GM23248 (cell line): Measurements from ENCODE around the gene KIAA1671. TPM values are rescaled to one million over a fixed set of nuclear protein-coding genes. Genes with fewer than 3 reads are reported as not detected.

Experiments
- DNase-seq: peaks from one replicate; pipeline ENCODE4 v3.0.0-alpha.2; 2015
- H2AFZ ChIP-seq: fragments of 200-600 bp; sonication (generic); 2 replicates; pipeline ENCODE4 v1.6.1; 2016; ENCODE audit warnings: antibody characterized with exemption
- H3F3A ChIP-seq: fragments of 200-600 bp; sonication (generic); 2 replicates; pipeline ENCODE4 v1.6.1; 2016; ENCODE audit warnings: mild to moderate bottlenecking, antibody characterized with exemption, mixed run types; ENCODE audit not compliant: insufficient read depth
- H3K27ac ChIP-seq: fragments of 200-600 bp; sonication (generic); 2 replicates; pipeline ENCODE4 v1.5.1; 2016; ENCODE audit warnings: mild to moderate bottlenecking
- H3K27me3 ChIP-seq: fragments of 200-600 bp; sonication (generic); replicated peaks from 2 replicates; pipeline ENCODE4 v1.6.1; 2016; ENCODE audit warnings: mild to moderate bottlenecking; ENCODE audit not compliant: insufficient read depth
- H3K36me3 ChIP-seq: fragments of 200-600 bp; sonication (generic); 2 replicates; pipeline ENCODE4 v1.6.1; 2016; ENCODE audit warnings: low read depth, mild to moderate bottlenecking
- H3K4me1 ChIP-seq: fragments of 200-600 bp; sonication (generic); 2 replicates; pipeline ENCODE4 v1.6.1; 2016; ENCODE audit warnings: mild to moderate bottlenecking; ENCODE audit not compliant: insufficient read depth
- H3K4me2 ChIP-seq: fragments of 200-600 bp; sonication (generic); one replicate; pipeline ENCODE4 v1.6.1; 2016; ENCODE audit warnings: mild to moderate bottlenecking; ENCODE audit not compliant: unreplicated experiment
- H3K4me3 ChIP-seq: fragments of 200-600 bp; sonication (generic); 2 replicates; pipeline ENCODE4 v1.5.1; 2016; ENCODE audit warnings: mild to moderate bottlenecking
- H3K79me2 ChIP-seq: fragments of 200-600 bp; sonication (generic); 2 replicates; pipeline ENCODE4 v1.6.1; 2016; ENCODE audit warnings: mild to moderate bottlenecking; ENCODE audit not compliant: insufficient read depth
- H3K9ac ChIP-seq: fragments of 200-600 bp; sonication (generic); 2 replicates; pipeline ENCODE4 v1.6.1; 2016; ENCODE audit warnings: mild to moderate bottlenecking
- H3K9me2 ChIP-seq: fragments of 200-600 bp; sonication (generic); 2 replicates; pipeline ENCODE4 v1.6.1; 2016; ENCODE audit warnings: mixed run types, mild to moderate bottlenecking, moderate library complexity; ENCODE audit not compliant: insufficient read depth
- H3K9me3 ChIP-seq: fragments of 200-600 bp; sonication (generic); one replicate; pipeline ENCODE4 v1.6.1; 2017; ENCODE audit warnings: low read depth
- H4K20me1 ChIP-seq: fragments of 200-600 bp; sonication (generic); 2 replicates; pipeline ENCODE4 v1.6.0; 2016; ENCODE audit not compliant: insufficient read depth
- EZH2 ChIP-seq: fragments of 200-600 bp; sonication (generic); IDR thresholded peaks from 2 replicates; pipeline ENCODE4 v1.6.1; 2018; ENCODE audit warnings: antibody characterized with exemption, mild to moderate bottlenecking; ENCODE audit not compliant: insufficient read depth, poor library complexity, severe bottlenecking
- EZH2phosphoT487 ChIP-seq: fragments of 200-600 bp; sonication (generic); IDR thresholded peaks from 2 replicates; pipeline ENCODE4 v1.6.1; 2018; ENCODE audit warnings: antibody characterized with exemption, moderate library complexity, mild to moderate bottlenecking, low read depth; ENCODE audit not compliant: insufficient read depth
- WGBS, 2 experiments: methylation state at CpG; one replicate each; pipeline ENCODE4 v1.1.6; 2015 to 2017; ENCODE audit warnings: low lambda C conversion rate in 2 of 2, low coverage in 1 of 2; ENCODE audit errors: missing lambda C conversion rate in 2 of 2; 5-methylcytosine and 5-hydroxymethylcytosine counted together
- in situ Hi-C: fragments of 300-500 bp; cut with MboI; formaldehyde crosslinking; loops from 2 replicates; pipeline ENCODE4 v1.15.0; 2020
- polyA plus RNA-seq: library from polyadenylated mRNA; unstranded; fragments of >200 nt; fragmentation: Nextera tagmentation; extraction: Ambion mirVana; gene quantifications from 2 replicates; pipeline ENCODE4 v1.2.1, GENCODE V29; 2016
- total RNA-seq: library from RNA; depleted of rRNA; stranded (reverse); fragments of >200 nt; shearing (Covaris generic); gene quantifications from 2 replicates; pipeline ENCODE4 v1.2.3, GENCODE V29; 2014

The KIAA1671 gene
- total and polyA plus RNA-seq, 2 experiments from 2014 or later, result 0.25 to 0.76 TPM

DNA sequence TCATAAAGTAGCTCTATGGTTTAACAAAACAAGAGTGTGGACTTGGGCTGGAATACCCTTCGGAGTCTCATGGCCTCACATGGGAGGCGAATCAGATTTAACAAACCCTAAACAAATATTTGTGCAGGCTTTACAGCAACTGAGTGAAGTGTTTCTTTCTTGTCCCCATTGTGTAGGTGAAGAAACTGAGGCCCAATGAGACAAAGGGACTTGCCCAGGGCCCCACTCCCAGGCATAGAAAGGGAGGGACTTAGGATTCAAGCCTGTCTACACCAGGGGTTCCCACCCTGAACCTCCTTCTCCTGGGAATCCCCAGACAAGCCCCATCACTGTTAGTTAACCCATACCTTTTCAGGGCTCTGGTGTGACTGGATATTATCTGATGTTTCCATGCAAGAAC, 192.0 kb downstream of the KIAA1671 start:
- H3K27me3 ChIP-seq, result no peaks in the 10 kb centered on the region
- no peaks in the 10 kb centered on the region for H3K79me2 ChIP-seq
- H3K36me3 ChIP-seq, result no peaks in the 10 kb centered on the region
- H3K9me3 ChIP-seq, result no peaks in the 10 kb centered on the region
- H2AFZ ChIP-seq, result no peak overlapping the region
- H3K4me1 ChIP-seq, result no peaks in the 10 kb centered on the region
- TF ChIP-seq EZH2phosphoT487, result no peak
- TF ChIP-seq EZH2, result no peak
- no peak overlapping the region for H3K9ac ChIP-seq
- no peak overlapping the region for H3K4me2 ChIP-seq
- no peak overlapping the region for H3K27ac ChIP-seq
- no peak overlapping the region for H3K4me3 ChIP-seq
- WGBS, 2 experiments, result 61 to 62% methylated on average over 2 of the region's 2 CpGs
- H3F3A ChIP-seq, result no peaks in the 10 kb centered on the region
- H4K20me1 ChIP-seq, result no peaks in the 10 kb centered on the region
- no peaks in the 10 kb centered on the region for H3K9me2 ChIP-seq
- DNase-seq, result no peak
- in situ Hi-C loops, result no loop called here

GRCh38 chr22:25146307-25146706, 193.8 kb downstream of the KIAA1671 start:
- no peak for DNase-seq
- Histone ChIP-seq H3K36me3 (no peaks in the 10 kb centered on the region), H3K4me3 (no peak overlapping the region), H3K27me3 (no peaks in the 10 kb centered on the region), H3K4me2 (no peak overlapping the region), H3K4me1 (no peaks in the 10 kb centered on the region), H3K9ac (no peak overlapping the region), H3K79me2 (no peaks in the 10 kb centered on the region), H3K9me2 (no peaks in the 10 kb centered on the region), H4K20me1 (no peaks in the 10 kb centered on the region), H3F3A (no peaks in the 10 kb centered on the region), H3K9me3 (no peaks in the 10 kb centered on the region), H3K27ac (no peak overlapping the region), H2AFZ (no peak overlapping the region)
- TF ChIP-seq EZH2 (no peak), EZH2phosphoT487 (no peak)
- 36 to 65% methylated on average over 1 of the region's 1 CpG for WGBS, 2 experiments
- in situ Hi-C loops, result no loop called here

GRCh38 chr22:25146906-25147641, 194.6 kb downstream of the KIAA1671 start:
- no peaks in the 10 kb centered on the region for H3K4me1 ChIP-seq
- H3K9me2 ChIP-seq, result no peaks in the 10 kb centered on the region
- no peak overlapping the region for H3K9ac ChIP-seq
- in situ Hi-C loops, result no loop called here
- H2AFZ ChIP-seq, result no peak overlapping the region
- no peak overlapping the region for H3K4me2 ChIP-seq
- no peak for DNase-seq
- H3K27ac ChIP-seq, result no peak overlapping the region
- H3K4me3 ChIP-seq, result no peak overlapping the region
- no peaks in the 10 kb centered on the region for H3K79me2 ChIP-seq
- TF ChIP-seq EZH2phosphoT487 (no peak), EZH2 (no peak)
- H3F3A ChIP-seq, result no peaks in the 10 kb centered on the region
- WGBS, 2 experiments, result 40 to 41% methylated on average over 4 of the region's 4 CpGs
- no peaks in the 10 kb centered on the region for H3K36me3 ChIP-seq
- no peaks in the 10 kb centered on the region for H3K9me3 ChIP-seq
- H4K20me1 ChIP-seq, result no peaks in the 10 kb centered on the region
- no peaks in the 10 kb centered on the region for H3K27me3 ChIP-seq

DNA sequence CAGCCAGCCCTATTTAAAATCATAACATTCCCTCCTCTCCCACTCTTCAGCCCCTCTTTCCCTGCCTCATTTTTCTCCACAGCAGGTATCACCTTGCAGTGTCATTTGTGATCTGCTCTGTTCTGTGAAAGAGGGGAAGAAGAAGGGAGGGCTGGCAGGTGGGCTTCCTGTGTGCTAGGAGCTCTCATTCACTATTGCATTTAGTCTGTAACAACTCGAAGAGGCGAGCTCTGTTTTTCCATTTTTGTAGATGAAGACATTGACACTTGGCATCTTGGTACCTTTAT, 195.1 kb downstream of the KIAA1671 start:
- no peaks in the 10 kb centered on the region for H3K9me2 ChIP-seq
- no peak overlapping the region for H3K4me3 ChIP-seq
- no peak for DNase-seq
- H3K4me1 ChIP-seq, result no peaks in the 10 kb centered on the region
- no peaks in the 10 kb centered on the region for H4K20me1 ChIP-seq
- H3K9me3 ChIP-seq, result no peaks in the 10 kb centered on the region
- no peak overlapping the region for H2AFZ ChIP-seq
- no peaks in the 10 kb centered on the region for H3K36me3 ChIP-seq
- no peak overlapping the region for H3K4me2 ChIP-seq
- in situ Hi-C loops, result no loop called here
- no peak overlapping the region for H3K9ac ChIP-seq
- no peaks in the 10 kb centered on the region for H3F3A ChIP-seq
- WGBS, 2 experiments, result 42% methylated on average over 2 of the region's 2 CpGs
- no peak overlapping the region for H3K27ac ChIP-seq
- TF ChIP-seq EZH2, result no peak
- no peak for TF ChIP-seq EZH2phosphoT487
- no peaks in the 10 kb centered on the region for H3K27me3 ChIP-seq
- no peaks in the 10 kb centered on the region for H3K79me2 ChIP-seq

- H3K9me3 ChIP-seq, result no peaks in the 10 kb centered on the region
- H4K20me1 ChIP-seq, result no peaks in the 10 kb centered on the region
- TF ChIP-seq EZH2, result no peak
- TF ChIP-seq EZH2phosphoT487, result no peak
- no peaks in the 10 kb centered on the region for H3K4me1 ChIP-seq
- no peaks in the 10 kb centered on the region for H3F3A ChIP-seq
- no peak overlapping the region for H3K9ac ChIP-seq
- in situ Hi-C loops, result no loop called here
- no peaks in the 10 kb centered on the region for H3K79me2 ChIP-seq
- WGBS, 2 experiments, result 37 to 41% methylated on average over 4 of the region's 4 CpGs
- no peak overlapping the region for H2AFZ ChIP-seq
- H3K4me3 ChIP-seq, result no peak overlapping the region
- H3K36me3 ChIP-seq, result no peaks in the 10 kb centered on the region
- DNase-seq, result no peak
- no peak overlapping the region for H3K4me2 ChIP-seq
- no peaks in the 10 kb centered on the region for H3K9me2 ChIP-seq
- no peak overlapping the region for H3K27ac ChIP-seq
- H3K27me3 ChIP-seq, result no peaks in the 10 kb centered on the region
Measured at GRCh38 chr22:25148149-25148691, 195.7 kb downstream of the KIAA1671 start.
